ENCODE data around the gene SERPINB6.
"Not testable (repeated sequence)": the region's sequence is repeated elsewhere in the genome, so short reads cannot be mapped to it uniquely, and the experiment has no call there.

Gene SERPINB6
- 20.3 to 29.2 reads per million in 2 experiments for total RNA-seq

DNA sequence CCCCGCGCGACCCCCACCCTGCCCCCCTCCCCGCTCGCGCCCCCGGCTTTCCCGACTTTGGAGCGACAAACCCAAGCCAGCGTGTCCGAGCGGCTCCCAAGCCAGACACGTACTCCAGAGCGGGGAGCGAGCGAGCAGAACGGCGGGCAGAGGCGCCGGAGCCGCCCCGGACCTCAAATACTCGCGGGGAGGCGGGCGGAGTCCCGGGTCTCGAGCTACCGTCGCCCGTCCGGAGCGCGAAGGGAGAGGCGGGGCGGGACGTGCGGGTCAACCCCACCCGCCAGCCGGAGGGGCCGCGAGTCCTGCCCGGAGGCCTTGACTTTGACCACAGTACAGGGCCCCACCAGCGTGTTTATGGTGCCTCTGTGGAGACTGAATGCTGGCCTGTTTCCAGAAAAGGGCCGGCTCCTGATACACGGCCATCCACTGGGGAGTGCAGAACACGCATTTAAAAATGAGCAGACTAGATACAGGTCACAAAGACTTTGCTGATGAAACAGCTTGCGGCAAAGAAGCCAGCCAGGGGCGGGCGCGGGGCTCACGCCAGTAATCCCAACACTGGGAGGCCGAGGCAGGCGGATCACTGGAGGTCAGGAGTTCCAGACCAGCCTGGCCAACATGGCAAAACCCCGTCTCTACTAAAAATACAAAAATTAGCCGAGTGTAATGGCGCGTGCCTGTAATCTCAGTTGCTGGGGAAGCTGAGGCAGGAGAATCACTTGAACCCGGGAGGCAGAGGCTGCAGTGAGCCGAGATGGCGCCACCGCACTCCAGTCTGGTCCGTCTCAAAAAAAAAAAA, at the start of gene SERPINB6:
TSS of gene SERPINB6 (minus strand) at position 148 of the 799 bp plus-strand sequence. CDS start 12,235 bp downstream, outside the sequence.
- DNase-seq (ENCODE audit: low read depth): peak; percentile 24

DNA sequence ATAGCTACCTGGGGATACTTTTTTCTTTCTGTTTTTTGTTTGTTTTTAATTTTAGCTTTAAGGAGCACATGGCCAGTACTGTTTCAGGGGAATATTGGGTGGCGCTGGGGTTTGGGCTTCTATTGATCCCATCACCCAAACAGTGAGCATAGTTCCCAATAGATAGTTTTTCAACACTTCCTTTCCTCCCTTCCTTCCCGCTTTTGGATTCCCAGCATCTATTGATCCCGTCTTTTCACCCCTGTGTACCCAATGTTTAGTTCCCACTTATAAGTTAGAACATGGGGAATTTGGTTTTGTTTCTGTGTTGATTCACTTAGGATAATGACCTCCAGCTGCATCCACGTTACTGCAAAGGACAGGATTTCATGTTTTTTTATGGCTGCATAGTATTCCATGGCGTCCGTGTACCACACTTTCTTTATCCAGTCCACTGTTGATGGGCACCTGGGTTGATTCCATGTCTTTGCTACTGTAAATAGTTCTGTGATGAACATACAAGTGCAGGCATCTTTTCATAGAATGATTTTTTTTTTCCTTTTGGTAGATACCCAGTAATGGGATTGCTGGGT, 48.5 kb upstream of the SERPINB6 start:
- no peak for DNase-seq (ENCODE audit: low read depth)

DNA sequence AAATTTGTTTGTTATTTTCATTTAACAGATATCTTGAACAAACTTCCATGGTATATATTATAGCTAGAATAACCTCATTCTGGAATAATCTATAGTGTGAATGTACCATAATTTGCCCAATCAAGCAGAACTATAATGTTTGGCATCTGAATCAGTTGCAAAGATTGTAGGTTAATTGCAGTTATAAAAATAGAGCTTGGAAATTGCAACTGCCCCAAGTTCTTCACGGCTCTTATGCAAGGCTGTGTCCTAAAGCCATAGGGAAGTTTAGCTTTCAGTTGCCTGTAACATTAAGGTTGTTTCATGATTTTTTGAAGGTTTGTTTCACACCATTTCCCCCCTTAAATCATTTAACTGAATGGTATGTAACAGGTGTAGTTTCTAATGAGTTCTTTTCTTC, 47.7 kb upstream of the SERPINB6 start:
- DNase-seq (ENCODE audit: low read depth): no peak

DNA sequence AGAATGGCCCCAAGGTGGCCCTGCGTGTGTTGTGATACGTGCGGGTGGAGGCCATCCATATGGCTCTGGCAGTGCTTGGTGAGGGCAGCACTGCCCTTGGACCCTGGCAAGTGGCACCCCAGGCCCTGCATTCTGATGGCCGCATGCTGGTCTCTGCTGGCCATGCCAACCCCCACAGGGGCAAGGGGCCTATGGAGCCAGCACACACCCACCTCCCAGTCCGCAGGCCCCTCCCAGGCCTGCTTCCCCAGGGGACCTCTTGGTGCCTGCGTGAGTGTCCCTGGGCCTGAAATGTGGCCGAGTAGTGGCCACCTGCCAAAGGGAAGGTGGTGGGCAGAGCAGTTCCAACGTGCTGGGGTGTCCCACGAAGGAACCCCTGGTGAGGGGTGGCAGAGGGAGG, 45.9 kb upstream of the SERPINB6 start:
- DNase-seq (ENCODE audit: low read depth): no peak

DNA sequence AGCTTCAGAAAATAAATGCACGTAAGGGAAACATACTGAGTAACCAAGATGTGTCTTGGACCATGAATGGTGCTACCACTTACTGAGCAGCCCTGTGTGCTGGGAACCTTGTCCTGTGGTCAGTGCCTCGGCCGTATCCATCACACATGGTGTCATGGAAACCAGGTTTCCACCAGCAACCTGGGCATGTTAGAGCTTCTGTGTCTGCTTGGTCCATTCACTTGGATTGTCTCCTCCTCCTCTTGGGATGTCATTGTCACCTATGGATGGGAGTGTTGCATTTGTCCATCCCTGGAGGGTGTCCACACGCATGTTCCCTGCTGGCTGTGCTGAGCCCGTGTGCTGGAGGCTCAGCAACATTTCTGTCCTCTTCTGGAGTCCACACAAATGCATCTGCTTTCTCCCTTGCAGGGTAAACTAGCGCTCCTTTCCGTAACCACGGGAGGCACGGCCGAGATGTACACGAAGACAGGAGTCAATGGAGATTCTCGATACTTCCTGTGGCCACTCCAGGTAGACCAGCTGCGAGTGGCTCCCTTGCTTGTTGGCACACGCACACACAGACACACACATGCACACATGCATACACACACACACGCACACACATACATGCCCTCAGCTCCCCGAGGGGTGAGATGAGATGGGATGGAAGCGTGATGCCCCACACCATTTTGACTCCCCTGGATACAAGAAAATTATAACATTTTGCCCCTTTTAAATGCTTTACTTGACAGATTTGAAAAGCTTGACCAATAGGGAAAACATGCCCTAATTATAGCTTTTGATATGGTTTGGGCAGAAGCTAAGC, 45.3 kb upstream of the SERPINB6 start:
- no peak for DNase-seq (ENCODE audit: low read depth)

DNA sequence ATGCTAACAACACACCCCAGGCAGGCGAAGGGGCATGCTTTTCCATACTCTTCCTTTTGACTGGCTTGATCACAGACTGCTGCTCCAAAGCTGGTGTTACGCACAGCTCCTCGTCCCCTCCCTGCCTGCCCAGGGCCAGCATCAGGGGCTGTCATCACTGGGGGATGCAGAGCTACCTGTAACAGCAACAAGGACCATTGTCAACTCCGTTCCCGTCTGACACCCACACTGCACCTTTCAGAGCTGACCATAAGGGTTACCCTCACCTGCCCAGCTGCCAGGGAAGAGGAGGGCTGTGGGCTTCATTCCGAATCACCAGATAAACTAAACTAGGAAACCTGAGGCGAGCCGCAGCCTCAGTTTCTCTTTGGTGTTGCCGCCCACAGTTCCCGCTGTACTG, 43.8 kb upstream of the SERPINB6 start:
- no peak for DNase-seq (ENCODE audit: low read depth)

DNA sequence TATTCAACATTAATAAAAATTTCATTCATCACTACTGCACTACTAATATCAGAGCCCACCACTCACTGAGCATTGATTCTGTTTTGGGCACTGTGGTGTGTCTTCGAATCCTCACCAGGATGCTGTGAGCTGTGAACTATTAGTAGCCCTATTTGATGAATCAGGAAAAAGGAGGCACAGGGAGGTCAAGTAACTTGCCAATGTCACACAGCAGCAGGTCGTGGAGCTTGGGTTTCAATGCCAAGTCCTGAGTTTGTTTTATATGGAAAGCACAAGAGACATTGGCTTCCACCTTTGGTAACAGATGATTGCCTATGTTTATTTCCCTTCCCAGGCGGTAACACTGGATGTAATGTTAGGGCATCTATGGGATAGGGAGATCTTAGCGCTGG, 43.3 kb upstream of the SERPINB6 start:
- DNase-seq (ENCODE audit: low read depth): no peak

DNA sequence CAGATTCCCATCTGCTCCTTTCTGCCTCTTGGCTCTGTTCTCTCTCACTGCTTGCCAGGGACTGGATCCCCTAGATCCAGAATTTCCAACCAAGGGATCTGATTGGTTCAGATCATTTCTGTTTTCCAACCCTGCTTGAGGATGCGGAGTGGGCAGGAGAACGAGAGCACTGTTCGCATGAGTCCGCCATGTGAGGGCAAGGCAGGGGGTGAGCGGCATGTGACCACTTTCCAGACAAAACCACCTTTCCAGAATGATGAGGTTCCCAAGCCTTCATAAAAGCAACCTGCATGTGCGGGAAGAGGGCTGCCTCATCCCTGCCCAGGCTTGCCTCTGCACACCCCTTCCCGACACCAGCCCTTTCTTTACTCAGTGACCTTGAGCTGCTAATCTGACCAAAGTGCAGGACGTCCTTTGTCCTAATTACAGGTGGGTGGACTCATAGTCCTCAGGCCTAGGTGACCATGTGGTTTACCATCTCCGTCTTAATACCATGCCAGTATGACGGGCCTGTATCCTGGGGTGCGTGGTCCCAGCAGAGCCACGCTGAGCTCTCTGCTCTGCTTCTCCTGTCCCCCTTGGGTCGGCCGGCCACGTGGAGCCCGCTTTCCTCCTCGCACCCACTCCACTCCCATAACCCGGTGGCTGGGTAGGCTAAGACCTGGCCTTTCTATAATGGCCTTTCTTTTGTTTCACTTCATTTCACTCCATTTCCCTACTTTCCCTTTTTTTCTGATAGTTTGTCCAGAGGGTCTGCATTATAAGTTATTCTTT, 42.7 kb upstream of the SERPINB6 start:
- DNase-seq (ENCODE audit: low read depth): no peak

DNA sequence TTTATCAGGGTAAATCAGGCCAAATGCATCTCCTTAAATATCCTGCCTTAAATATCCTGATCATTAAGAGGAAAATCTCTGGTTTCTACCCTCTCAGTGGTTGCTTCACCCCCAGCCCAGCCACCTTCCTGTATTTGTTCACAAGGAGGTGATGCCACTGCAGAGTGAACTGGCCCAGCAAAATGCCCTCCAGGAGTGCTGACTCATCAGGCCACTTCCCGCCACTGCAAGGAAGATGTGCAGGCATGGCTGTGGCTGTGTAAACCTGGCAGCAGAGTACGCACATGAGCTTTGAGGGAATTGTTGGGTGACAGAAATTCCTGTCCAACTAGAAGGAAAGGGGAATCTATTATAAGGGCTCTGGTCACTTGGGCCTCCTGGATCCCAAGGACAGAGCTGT, 42.1 kb upstream of the SERPINB6 start:
- no peak for DNase-seq (ENCODE audit: low read depth)

DNA sequence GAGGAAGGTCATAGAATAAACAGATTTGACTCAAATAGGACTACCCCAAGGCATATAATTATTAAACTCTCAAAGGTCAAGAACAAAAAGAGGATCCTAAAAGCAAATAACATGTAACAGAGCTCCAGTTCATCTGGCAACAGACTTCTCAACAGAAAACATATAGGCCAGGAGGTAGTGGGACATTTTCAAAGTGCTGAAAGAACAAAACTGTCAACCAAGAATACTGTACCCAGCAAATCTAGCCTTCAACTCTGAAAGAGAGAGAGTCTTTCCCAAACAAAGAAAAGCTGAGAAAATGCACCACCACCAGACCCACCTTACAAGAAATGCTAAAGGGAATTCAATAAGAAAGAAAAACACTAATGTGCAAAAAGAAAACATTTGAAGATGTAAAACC, 40.2 kb upstream of the SERPINB6 start:
- DNase-seq (ENCODE audit: low read depth): no peak

DNA sequence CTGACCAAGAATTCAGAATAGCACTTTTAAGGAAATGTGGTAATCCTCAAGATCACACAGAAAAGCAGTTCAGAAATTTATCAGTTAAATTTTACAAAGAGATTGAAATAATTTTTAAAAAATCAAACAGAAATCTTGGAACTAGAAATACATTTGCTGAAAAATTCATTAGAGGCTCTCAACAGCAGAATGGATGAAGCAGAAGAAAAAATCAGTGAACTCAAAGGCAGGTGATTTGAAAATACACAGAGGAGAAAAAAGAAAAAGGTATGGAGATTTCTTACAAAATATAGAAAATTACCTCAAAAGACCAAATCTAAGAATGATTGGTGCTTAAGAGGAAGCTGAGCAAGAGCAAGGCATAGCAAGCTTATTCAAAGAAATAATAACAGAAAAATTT, 39.8 kb upstream of the SERPINB6 start:
- no peak for DNase-seq (ENCODE audit: low read depth)

DNA sequence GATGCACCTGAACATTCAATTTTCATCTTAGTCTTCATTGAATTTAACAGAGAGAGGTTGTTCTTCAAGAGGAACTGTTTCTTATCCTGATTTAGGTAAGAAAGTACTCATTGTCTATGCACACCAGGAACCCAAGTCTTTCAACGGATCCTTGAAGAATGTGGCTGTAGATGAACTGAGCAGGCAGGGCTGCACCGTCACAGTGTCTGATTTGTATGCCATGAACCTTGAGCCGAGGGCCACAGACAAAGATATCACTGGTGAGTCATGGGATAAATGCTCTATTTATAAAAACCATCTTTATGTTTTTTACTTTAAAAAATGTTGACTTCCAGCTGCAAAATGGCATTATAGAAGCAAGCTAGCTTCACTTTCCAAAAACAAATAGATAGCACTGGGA, 38.6 kb upstream of the SERPINB6 start:
- no peak for DNase-seq (ENCODE audit: low read depth)

DNA sequence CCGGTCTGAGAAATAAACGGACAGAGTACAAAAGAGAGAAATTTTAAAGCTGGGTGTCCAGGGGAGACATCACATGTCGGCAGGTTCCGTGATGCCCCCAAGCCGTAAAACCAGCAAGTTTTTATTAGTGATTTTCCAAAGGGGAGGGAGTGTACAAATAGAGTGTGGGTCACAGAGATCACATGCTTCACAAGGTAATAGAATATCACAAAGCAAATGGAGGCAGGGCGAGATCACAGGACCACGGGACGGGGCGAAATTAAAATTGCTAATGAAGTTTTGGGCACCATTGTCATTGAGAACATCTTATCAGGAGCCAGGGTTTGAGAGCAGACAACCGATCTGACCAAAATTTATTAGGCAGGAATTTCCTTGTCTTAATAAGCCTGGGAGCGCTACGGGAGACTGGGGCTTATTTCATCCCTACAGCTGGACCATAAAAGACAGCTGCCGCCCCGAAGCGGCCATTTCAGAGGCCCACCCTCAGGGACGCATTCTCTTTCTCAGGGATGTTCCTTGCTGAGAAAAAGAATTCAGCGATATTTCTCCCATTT, 37.4 kb upstream of the SERPINB6 start:
- DNase-seq (ENCODE audit: low read depth): not testable (repeated sequence)

DNA sequence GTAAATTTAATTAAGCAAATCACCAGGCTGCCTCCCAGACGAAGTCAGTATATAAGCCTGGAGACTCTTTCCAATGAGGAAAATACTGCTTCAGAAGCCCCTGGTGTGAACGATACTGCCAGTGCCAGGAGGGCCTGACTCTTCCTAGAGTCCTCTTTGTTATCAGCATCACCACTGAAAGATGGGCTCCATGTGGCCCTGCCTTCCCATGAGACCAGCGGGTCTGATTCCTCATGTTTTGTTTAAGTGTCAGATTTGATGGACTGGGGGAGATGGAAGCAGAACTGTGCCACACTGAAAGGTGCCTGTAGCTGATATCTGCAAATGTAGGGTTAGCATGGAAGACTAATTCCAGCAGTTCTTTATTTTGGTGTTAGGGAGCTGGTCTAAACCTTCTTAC, 36.2 kb upstream of the SERPINB6 start:
- no peak for DNase-seq (ENCODE audit: low read depth)

DNA sequence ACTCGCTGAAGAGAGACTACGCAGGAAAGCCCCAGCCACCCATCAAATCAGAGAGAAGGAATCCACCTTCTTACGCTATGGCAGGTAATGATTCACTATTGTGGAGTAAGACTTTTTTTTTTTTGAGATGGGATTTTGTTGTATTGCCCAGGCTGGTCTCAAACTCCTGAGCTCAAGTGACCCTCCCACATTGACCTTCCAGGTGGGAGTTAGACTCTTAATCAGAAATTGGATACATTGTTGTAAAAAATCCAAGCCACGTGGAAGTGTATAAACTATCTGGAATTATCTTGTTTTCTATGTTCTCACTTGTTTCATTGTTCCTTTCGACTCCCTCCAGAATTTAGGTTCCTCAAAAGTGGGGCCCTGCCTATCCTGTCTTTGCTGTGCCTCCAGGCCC, 35.1 kb upstream of the SERPINB6 start:
- no peak for DNase-seq (ENCODE audit: low read depth)

DNA sequence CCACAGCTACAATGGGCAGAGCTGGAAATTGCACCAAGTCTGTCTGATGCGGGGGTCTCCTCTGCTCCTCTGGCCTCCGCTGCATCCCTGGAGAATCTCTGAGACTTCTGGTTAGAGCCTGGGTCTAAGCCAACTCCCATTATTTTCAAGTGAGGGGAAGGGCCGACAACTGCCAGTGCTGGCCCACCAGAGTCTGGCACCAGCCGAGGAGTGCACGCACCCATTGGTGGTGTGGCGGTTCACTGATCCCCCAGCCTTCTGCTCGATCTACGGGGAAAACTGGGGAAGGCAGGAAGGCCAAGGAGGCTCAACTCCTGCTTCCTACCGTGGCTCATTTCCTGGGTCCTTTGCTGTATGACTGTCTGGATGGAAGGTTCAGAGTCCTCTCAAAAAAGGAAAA, 34.5 kb upstream of the SERPINB6 start:
- no peak for DNase-seq (ENCODE audit: low read depth)

DNA sequence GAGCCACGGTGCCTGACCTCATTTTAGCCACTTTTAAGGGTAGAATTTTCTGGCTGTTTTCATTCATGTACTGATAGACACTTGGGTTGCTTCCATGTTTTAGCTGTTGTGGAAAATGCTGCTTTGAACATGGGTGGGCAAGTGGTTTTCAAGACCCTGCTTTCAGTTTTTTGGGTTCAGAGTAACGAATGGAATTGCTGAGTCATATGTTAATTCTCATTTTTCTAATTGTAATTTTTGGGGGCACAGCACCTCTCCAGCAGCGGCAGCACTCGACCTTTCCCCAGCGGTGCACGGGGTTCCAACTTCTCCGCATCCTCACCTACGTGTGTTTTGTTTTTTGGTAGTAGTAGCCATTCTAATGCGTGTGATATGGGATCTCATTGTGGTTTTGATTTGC, 33.7 kb upstream of the SERPINB6 start:
- no peak for DNase-seq (ENCODE audit: low read depth)

DNA sequence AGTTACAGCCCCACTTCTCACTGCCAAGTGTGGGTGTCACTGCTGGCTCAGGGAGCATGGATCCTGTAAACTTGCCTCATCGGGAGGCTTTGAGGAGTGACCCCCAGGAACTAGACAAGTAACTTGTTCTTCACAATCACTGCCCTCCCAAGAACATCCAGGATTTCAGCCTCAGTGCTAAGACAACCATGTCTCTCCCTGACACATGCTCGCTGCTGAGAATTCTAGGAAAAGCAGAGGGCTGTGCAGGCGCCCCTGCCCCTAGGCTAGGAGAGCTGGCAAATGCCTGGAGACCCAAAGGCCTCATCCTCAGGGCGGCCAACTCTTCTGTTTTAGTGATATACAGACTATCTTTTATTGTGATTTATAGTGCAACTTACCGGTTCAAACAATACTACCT, 31.9 kb upstream of the SERPINB6 start:
- not testable (repeated sequence) for DNase-seq (ENCODE audit: low read depth)

DNA sequence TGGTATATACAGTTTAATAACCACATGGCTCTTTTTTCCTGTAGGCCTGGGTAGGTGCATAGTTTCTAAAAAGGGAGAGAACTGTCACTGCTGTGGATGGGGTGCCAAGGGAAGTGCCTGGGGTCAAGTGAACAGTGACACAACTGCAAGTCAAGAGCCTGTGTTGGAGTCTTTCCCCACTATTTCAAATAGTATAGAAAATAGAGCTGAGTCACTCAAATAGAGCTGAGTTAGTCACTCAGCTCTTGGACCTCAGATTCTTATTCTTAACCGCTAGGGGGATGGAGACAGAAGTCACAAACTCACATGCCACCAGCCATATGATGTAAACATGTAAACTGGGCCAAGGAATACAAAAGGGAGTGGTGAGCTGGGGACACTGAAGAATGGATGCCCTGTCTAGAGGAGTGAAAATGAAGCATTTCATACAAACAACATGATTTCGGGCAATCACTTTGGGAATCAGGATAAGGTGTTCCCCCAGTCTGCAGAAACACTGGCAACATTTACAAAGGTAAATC, 30.5 kb upstream of the SERPINB6 start:
- no peak for DNase-seq (ENCODE audit: low read depth)

DNA sequence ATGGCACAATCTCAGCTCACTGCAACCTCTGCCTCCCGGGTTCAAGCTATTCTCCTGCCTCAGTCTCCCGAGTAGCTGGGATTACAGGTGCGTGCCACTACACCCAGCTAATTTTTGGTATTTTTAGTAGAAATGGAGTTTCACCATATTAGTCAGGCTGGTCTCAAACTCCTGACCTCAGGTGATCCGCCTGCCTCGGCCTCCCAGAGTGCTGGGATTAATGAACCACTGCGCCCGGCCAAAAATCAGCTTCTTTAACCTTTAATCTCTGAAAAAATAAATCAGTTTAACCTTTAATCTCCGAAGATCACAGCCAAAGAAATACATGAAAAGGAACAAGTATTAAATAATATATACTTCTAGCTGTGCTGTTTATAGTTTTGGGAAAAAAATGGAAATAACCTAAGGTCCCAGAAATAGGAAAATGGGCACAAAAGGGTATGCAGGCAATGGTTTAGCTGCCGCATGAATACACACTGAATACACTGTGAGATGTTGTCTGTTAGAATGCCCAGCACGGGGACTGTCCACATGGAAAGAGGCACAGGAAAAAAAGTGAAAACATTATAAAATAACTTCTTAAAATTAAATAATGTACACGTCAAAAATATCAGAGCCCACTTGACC, 29.9 kb upstream of the SERPINB6 start:
- no peak for DNase-seq (ENCODE audit: low read depth)
